C4-2B (cell line): ENCODE results near the gene USP37.

Experiments used
- CTCF ChIP-seq: fragments of 450-650 bp; conservative IDR thresholded peaks from 2 replicates; pipeline ENCODE4 v1.5.1; 2017; ENCODE audit warnings: mild to moderate bottlenecking
- ZFX ChIP-seq: fragments of 450-650 bp; IDR thresholded peaks from 2 replicates; pipeline ENCODE4 v1.6.1; 2017

GRCh38 chr2:218474527-218474926, 93.6 kb downstream of the USP37 start:
- TF ChIP-seq CTCF (no peak), ZFX (no peak)
